Measurements from ENCODE around the gene STK32A. TPM values are rescaled to one million over a fixed set of nuclear protein-coding genes. Genes with fewer than 3 reads are reported as not detected.
"Not testable (repeated sequence)": the region's sequence is repeated elsewhere in the genome, so short reads cannot be mapped to it uniquely, and the experiment has no call there.

The STK32A gene
- total and polyA plus RNA-seq, 3 experiments from 2014 or later: not detected

GRCh38 chr5:147234239-147234824, 494 bp upstream of the STK32A start:
- peak overlapping the region in 4 of 7 donors; percentile 23 to 71 (median 32) for H3K4me3 Mint-ChIP-seq
- H3K4me1 Mint-ChIP-seq: peaks cover 6 to 11% (median 8%) of the 10 kb centered on the region in 3 donors

GRCh38 chr5:147240266-147240985, 5.6 kb downstream of the STK32A start:
- Mint-ChIP-seq H3K27ac (no peak overlapping the region), H3K4me1 (peaks cover 0 to 1% (median 0%) of the 10 kb centered on the region in 3 donors), H3K9me3 (no peaks in the 10 kb centered on the region), H3K27me3 (peaks cover 17 to 32% of the 10 kb centered on the region in 2 donors), H3K4me3 (no peak overlapping the region), H3K36me3 (no peaks in the 10 kb centered on the region)
- H3K27ac ChIP-seq (ENCODE audit: low read depth, low read length): no peak overlapping the region
- no peaks in the 10 kb centered on the region for H3K9me3 ChIP-seq (ENCODE audit: low read length)
- CTCF ChIA-PET: no interaction called here
- no peaks in the 10 kb centered on the region for H3K27me3 ChIP-seq (ENCODE audit: insufficient read depth, low read length, poor library complexity, severe bottlenecking)
- no peaks in the 10 kb centered on the region for H3K36me3 ChIP-seq (ENCODE audit: insufficient read depth, low read length)
- no peak for DNase-seq
- no peak overlapping the region for H3K4me3 ChIP-seq (ENCODE audit: low read length)
- POLR2A ChIA-PET: no interaction called here
- no peaks in the 10 kb centered on the region for H3K4me1 ChIP-seq (ENCODE audit: insufficient read depth, low read length)

More at GRCh38 chr5:147234239-147234824, 494 bp upstream of the STK32A start:
- Histone ChIP-seq H3K9me3 (ENCODE audit: low read length) (no peaks in the 10 kb centered on the region), H3K4me1 (ENCODE audit: insufficient read depth, low read length) (no peaks in the 10 kb centered on the region), H3K4me3 (ENCODE audit: low read length) (no peak overlapping the region), H3K27ac (ENCODE audit: low read depth, low read length) (no peak overlapping the region), H3K27me3 (ENCODE audit: insufficient read depth, low read length, poor library complexity, severe bottlenecking) (peaks cover 15% of the 10 kb centered on the region), H3K36me3 (ENCODE audit: insufficient read depth, low read length) (no peaks in the 10 kb centered on the region)
- Mint-ChIP-seq H3K27me3 (peaks cover 26 to 61% of the 10 kb centered on the region in 2 donors), H3K9me3 (peaks cover 0 to 3% (median 0%) of the 10 kb centered on the region in 5 donors), H3K27ac (no peak overlapping the region), H3K36me3 (no peaks in the 10 kb centered on the region)
- POLR2A ChIA-PET: no interaction called here
- CTCF ChIA-PET: no interaction called here
- DNase-seq: no peak

GRCh38 chr5:147243238-147243637, 8.4 kb downstream of the STK32A start:
- H3K9me3 ChIP-seq (ENCODE audit: low read length); CTCF ChIA-PET; DNase-seq; H3K4me3 ChIP-seq (ENCODE audit: low read length); H3K27me3 ChIP-seq (ENCODE audit: insufficient read depth, low read length, poor library complexity, severe bottlenecking); H3K27ac Mint-ChIP-seq; H3K36me3 ChIP-seq (ENCODE audit: insufficient read depth, low read length); H3K27ac ChIP-seq (ENCODE audit: low read depth, low read length); H3K4me1 ChIP-seq (ENCODE audit: insufficient read depth, low read length); H3K4me1 Mint-ChIP-seq; H3K27me3 Mint-ChIP-seq; H3K4me3 Mint-ChIP-seq; H3K36me3 Mint-ChIP-seq; H3K9me3 Mint-ChIP-seq; POLR2A ChIA-PET: not testable (repeated sequence)

- peaks cover 0 to 6% (median 0%) of the 10 kb centered on the region in 5 donors for H3K9me3 Mint-ChIP-seq
- Histone ChIP-seq H3K9me3 (ENCODE audit: low read length) (no peaks in the 10 kb centered on the region), H3K27ac (ENCODE audit: low read depth, low read length) (no peak overlapping the region), H3K36me3 (ENCODE audit: insufficient read depth, low read length) (no peaks in the 10 kb centered on the region), H3K4me3 (ENCODE audit: low read length) (no peak overlapping the region), H3K27me3 (ENCODE audit: insufficient read depth, low read length, poor library complexity, severe bottlenecking) (no peaks in the 10 kb centered on the region), H3K4me1 (ENCODE audit: insufficient read depth, low read length) (no peaks in the 10 kb centered on the region)
- ChIA-PET CTCF (no interaction called here), POLR2A (no interaction called here)
- H3K36me3 Mint-ChIP-seq: no peaks in the 10 kb centered on the region
- H3K27me3 Mint-ChIP-seq: peaks cover 8 to 10% of the 10 kb centered on the region in 2 donors
- H3K27ac Mint-ChIP-seq: no peak overlapping the region
- H3K4me1 Mint-ChIP-seq: no peaks in the 10 kb centered on the region
- H3K4me3 Mint-ChIP-seq: no peak overlapping the region
- DNase-seq: no peak
Observed at GRCh38 chr5:147245381-147246165, 10.7 kb downstream of the STK32A start.

GRCh38 chr5:147248561-147248960, 13.7 kb downstream of the STK32A start:
- no peak overlapping the region for H3K4me3 Mint-ChIP-seq
- POLR2A ChIA-PET: no interaction called here
- no peak overlapping the region for H3K27ac ChIP-seq (ENCODE audit: low read depth, low read length)
- no peak overlapping the region for H3K4me3 ChIP-seq (ENCODE audit: low read length)
- H3K9me3 Mint-ChIP-seq: peaks cover 0 to 9% (median 0%) of the 10 kb centered on the region in 5 donors
- CTCF ChIA-PET: no interaction called here
- H3K4me1 Mint-ChIP-seq: no peaks in the 10 kb centered on the region
- H3K36me3 ChIP-seq (ENCODE audit: insufficient read depth, low read length): no peaks in the 10 kb centered on the region
- H3K9me3 ChIP-seq (ENCODE audit: low read length): no peaks in the 10 kb centered on the region
- no peaks in the 10 kb centered on the region for H3K4me1 ChIP-seq (ENCODE audit: insufficient read depth, low read length)
- H3K27me3 ChIP-seq (ENCODE audit: insufficient read depth, low read length, poor library complexity, severe bottlenecking): no peaks in the 10 kb centered on the region
- H3K36me3 Mint-ChIP-seq: no peaks in the 10 kb centered on the region
- H3K27ac Mint-ChIP-seq: no peak overlapping the region
- peaks cover 4 to 10% of the 10 kb centered on the region in 2 donors for H3K27me3 Mint-ChIP-seq
- DNase-seq: no peak

GRCh38 chr5:147259837-147260236, 25.0 kb downstream of the STK32A start:
- peaks cover 2 to 17% (median 14%) of the 10 kb centered on the region in 5 donors for H3K9me3 Mint-ChIP-seq
- no peak overlapping the region for H3K4me3 Mint-ChIP-seq
- H3K27ac Mint-ChIP-seq: peak overlapping the region in 2 of 8 donors; percentile 13 to 34
- H3K27ac ChIP-seq (ENCODE audit: low read depth, low read length): no peak overlapping the region
- H3K27me3 Mint-ChIP-seq: peaks cover 6 to 24% of the 10 kb centered on the region in 2 donors
- H3K36me3 ChIP-seq (ENCODE audit: insufficient read depth, low read length): no peaks in the 10 kb centered on the region
- H3K4me1 ChIP-seq (ENCODE audit: insufficient read depth, low read length): no peaks in the 10 kb centered on the region
- CTCF ChIA-PET: no interaction called here
- H3K36me3 Mint-ChIP-seq: no peaks in the 10 kb centered on the region
- H3K4me1 Mint-ChIP-seq: no peaks in the 10 kb centered on the region
- DNase-seq: no peak
- H3K27me3 ChIP-seq (ENCODE audit: insufficient read depth, low read length, poor library complexity, severe bottlenecking): no peaks in the 10 kb centered on the region
- H3K9me3 ChIP-seq (ENCODE audit: low read length): no peaks in the 10 kb centered on the region
- POLR2A ChIA-PET: no interaction called here
- H3K4me3 ChIP-seq (ENCODE audit: low read length): no peak overlapping the region

- Mint-ChIP-seq H3K4me1 (no peaks in the 10 kb centered on the region), H3K27me3 (peaks cover 0 to 20% of the 10 kb centered on the region in 2 donors), H3K4me3 (no peak overlapping the region), H3K36me3 (no peaks in the 10 kb centered on the region), H3K27ac (no peak overlapping the region), H3K9me3 (peaks cover 2 to 20% (median 12%) of the 10 kb centered on the region in 5 donors)
- no peaks in the 10 kb centered on the region for H3K36me3 ChIP-seq (ENCODE audit: insufficient read depth, low read length)
- no peak overlapping the region for H3K27ac ChIP-seq (ENCODE audit: low read depth, low read length)
- H3K4me3 ChIP-seq (ENCODE audit: low read length): no peak overlapping the region
- no peaks in the 10 kb centered on the region for H3K4me1 ChIP-seq (ENCODE audit: insufficient read depth, low read length)
- no peaks in the 10 kb centered on the region for H3K9me3 ChIP-seq (ENCODE audit: low read length)
- POLR2A ChIA-PET: no interaction called here
- CTCF ChIA-PET: no interaction called here
- DNase-seq: no peak
- H3K27me3 ChIP-seq (ENCODE audit: insufficient read depth, low read length, poor library complexity, severe bottlenecking): no peaks in the 10 kb centered on the region
Observed at GRCh38 chr5:147267082-147267832, 32.4 kb downstream of the STK32A start.

All from CD8-positive, alpha-beta memory T cell (primary cell).